GM19193 (cell line): ENCODE measurements around the gene NRP2.

Experiments
- POLR2A ChIP-seq: IDR thresholded peaks from 4 replicates; pipeline ENCODE4 v1.6.1; 2011; ENCODE audit not compliant: insufficient read depth, insufficient read length; ENCODE audit errors: extremely low read depth

NRP2 gene

GRCh38 chr2:205807229-205807628 lies 124.9 kb downstream of the NRP2 start:
- TF ChIP-seq POLR2A, result no peak

- TF ChIP-seq POLR2A, result no peak
These were observed 125.5 kb downstream of the NRP2 start for GRCh38 chr2:205807758-205808157.

- TF ChIP-seq POLR2A, result no peak
These were observed 126.3 kb downstream of the NRP2 start for GRCh38 chr2:205808486-205809121.

- no peak for TF ChIP-seq POLR2A
These were observed 129.1 kb downstream of the NRP2 start for GRCh38 chr2:205811387-205811786.

GRCh38 chr2:205814039-205814364 lies 131.7 kb downstream of the NRP2 start:
- no peak for TF ChIP-seq POLR2A

- TF ChIP-seq POLR2A, result no peak
These were observed 133.4 kb downstream of the NRP2 start for GRCh38 chr2:205815673-205816072.

GRCh38 chr2:205816268-205816667 lies 134.0 kb downstream of the NRP2 start:
- TF ChIP-seq POLR2A, result no peak

GRCh38 chr2:205822579-205822978 lies 140.3 kb downstream of the NRP2 start:
- TF ChIP-seq POLR2A, result no peak

GRCh38 chr2:205827809-205828365 lies 145.6 kb downstream of the NRP2 start:
- no peak for TF ChIP-seq POLR2A

GRCh38 chr2:205833864-205834263 lies 151.6 kb downstream of the NRP2 start:
- TF ChIP-seq POLR2A, result no peak

- no peak for TF ChIP-seq POLR2A
These were observed 152.5 kb downstream of the NRP2 start for GRCh38 chr2:205834796-205835195.

- TF ChIP-seq POLR2A, result no peak
These were observed 153.0 kb downstream of the NRP2 start for GRCh38 chr2:205835251-205835791.

GRCh38 chr2:205835923-205836322 lies 153.6 kb downstream of the NRP2 start:
- no peak for TF ChIP-seq POLR2A

GRCh38 chr2:205836477-205837221 lies 154.3 kb downstream of the NRP2 start:
- no peak for TF ChIP-seq POLR2A

GRCh38 chr2:205837663-205838062 lies 155.4 kb downstream of the NRP2 start:
- no peak for TF ChIP-seq POLR2A

- no peak for TF ChIP-seq POLR2A
These were observed 163.1 kb downstream of the NRP2 start for GRCh38 chr2:205845446-205845845.
